CD4-positive, alpha-beta T cell (primary cell): ENCODE data around the gene KCNAB1. TPM values are rescaled to one million over a fixed set of nuclear protein-coding genes. Genes with fewer than 3 reads are reported as not detected.
A peak's percentile ranks its signal among the peaks of the same experiment; 100 is the strongest.

ENCODE experiments used
- ATAC-seq: fragments of 200-7000 bp; cut with Tn5 transposase; one replicate; pipeline ENCODE4 v1.10.0; 2022; ENCODE audit warnings: mild to moderate bottlenecking; ENCODE audit not compliant: poor library complexity
- CTCF ChIA-PET: fragments of 350-600 bp; sonication (Branson Sonifier 250); formaldehyde crosslinking; loops from one replicate; lab custom pipeline; 2021; ENCODE audit warnings: antibody characterized with exemption, inconsistent platforms; lab: Charles Lee
- POLR2A ChIA-PET: fragments of 350-600 bp; sonication (Branson Sonifier 250); formaldehyde crosslinking; loops from one replicate; lab custom pipeline; 2021; ENCODE audit warnings: antibody characterized with exemption, inconsistent platforms; lab: Charles Lee
- DNase-seq, 14 experiments: peaks; one replicate each; pipeline ENCODE4 v3.0.0-alpha.2; 2013 to 2020; ENCODE audit warnings: mixed read lengths in 2 of 14
- H3K27ac ChIP-seq, 2 donors: one replicate each; pipeline versions ENCODE4 v1.5.1 to v1.7.0; 2013; ENCODE audit warnings: low read length in 2 of 2, low read depth in 1 of 2, mild to moderate bottlenecking in 1 of 2
- H3K27me3 ChIP-seq, 2 experiments: 1 replicate in 1 of 2; 2 replicates in 1 of 2; pipeline versions ENCODE4 v1.6.1 to v1.7.0; 2013; ENCODE audit warnings: low read length in 2 of 2, control low read depth in 1 of 2, mild to moderate bottlenecking in 1 of 2, moderate library complexity in 1 of 2; ENCODE audit not compliant: insufficient read depth in 2 of 2, control insufficient read depth in 1 of 2
- H3K36me3 ChIP-seq: one replicate; pipeline ENCODE4 v1.6.1; 2013; ENCODE audit warnings: low read length, control low read depth; ENCODE audit not compliant: insufficient read depth
- H3K4me1 ChIP-seq: one replicate; pipeline ENCODE4 v1.6.1; 2013; ENCODE audit warnings: low read length, control low read depth; ENCODE audit not compliant: insufficient read depth
- H3K4me3 ChIP-seq: one replicate; pipeline ENCODE4 v1.5.1; 2013; ENCODE audit warnings: mild to moderate bottlenecking, low read length, moderate library complexity
- H3K9me3 ChIP-seq, 2 experiments: 1 replicate in 1 of 2; 2 replicates in 1 of 2; pipeline versions ENCODE4 v1.6.1 to v1.7.0; 2013; ENCODE audit warnings: low read length in 2 of 2, mild to moderate bottlenecking in 2 of 2, control low read depth in 1 of 2, moderate library complexity in 1 of 2; ENCODE audit not compliant: control insufficient read depth in 1 of 2, insufficient read depth in 1 of 2
- H3K27ac Mint-ChIP-seq: one replicate; pipeline ENCODE4 v1.8.0; 2020; ENCODE audit warnings: mixed read lengths
- H3K27me3 Mint-ChIP-seq: one replicate; pipeline ENCODE4 v1.8.0; 2021; ENCODE audit warnings: mixed read lengths
- H3K36me3 Mint-ChIP-seq: one replicate; pipeline ENCODE4 v1.8.0; 2021; ENCODE audit warnings: low read depth, mixed read lengths
- H3K4me1 Mint-ChIP-seq: one replicate; pipeline ENCODE4 v1.8.0; 2021; ENCODE audit warnings: low read depth, mixed read lengths
- H3K4me3 Mint-ChIP-seq: one replicate; pipeline ENCODE4 v1.8.0; 2020; ENCODE audit warnings: mild to moderate bottlenecking, mixed read lengths
- H3K9me3 Mint-ChIP-seq: one replicate; pipeline ENCODE4 v1.8.0; 2020; ENCODE audit warnings: mixed read lengths
- CTCF ChIP-seq: fragments of 200-600 bp; IDR thresholded peaks from one replicate; pipeline ENCODE4 v1.8.0; 2022; ENCODE audit warnings: antibody characterized with exemption, mild to moderate bottlenecking
- intact Hi-C, 2 experiments: fragments of 100-400 bp; cut with DNase I in 1 of 2; cut with micrococcal nuclease in 1 of 2; formaldehyde crosslinking; loops; one replicate each; pipeline versions ENCODE4 v1.15.1 to v1.9.0; 2023 to 2025; cut with DNase I, micrococcal nuclease
- total RNA-seq, 174 experiments: library from RNA in 2 of 174; stranded (reverse) in 2 of 174; gene quantifications; one replicate each; pipeline ENCODE4 v1.2.3 and lab custom pipeline; 2021 to 2026

Gene KCNAB1
- total RNA-seq, 2 experiments from 2014 or later: 0.14 TPM; not detected in 1

DNA sequence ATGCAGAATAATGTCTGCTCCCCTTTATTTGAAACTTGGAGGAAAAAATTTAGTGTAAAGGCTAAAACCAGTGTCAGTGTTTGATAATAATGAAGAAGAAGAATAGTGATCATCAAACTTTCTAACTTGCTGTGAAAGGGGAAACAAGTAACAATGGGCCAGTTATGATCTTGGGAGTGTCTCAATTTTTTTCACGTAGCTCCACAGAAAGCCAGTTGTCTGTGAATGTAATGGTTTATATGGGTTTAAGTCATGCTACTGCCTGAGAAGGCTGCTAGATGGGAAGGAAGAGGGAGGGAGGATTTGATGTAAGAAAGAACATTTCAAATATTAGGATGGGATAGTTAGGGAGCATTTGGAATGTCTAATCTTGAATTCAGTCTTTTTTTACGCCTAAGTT lies 455.7 kb downstream of the KCNAB1 start:
- no peaks in the 10 kb centered on the region for H3K36me3 ChIP-seq
- Mint-ChIP-seq H3K9me3 (no peaks in the 10 kb centered on the region), H3K4me3 (no peak overlapping the region), H3K27ac (no peak overlapping the region), H3K4me1 (no peaks in the 10 kb centered on the region), H3K36me3 (no peaks in the 10 kb centered on the region), H3K27me3 (peaks cover 28% of the 10 kb centered on the region)
- DNase-seq (no peak), ATAC-seq (no peak)
- no peaks in the 10 kb centered on the region for H3K4me1 ChIP-seq
- H3K27me3 ChIP-seq: peaks cover 4 to 6% of the 10 kb centered on the region in 2 experiments
- no peaks in the 10 kb centered on the region for H3K9me3 ChIP-seq
- H3K4me3 ChIP-seq: no peak overlapping the region
- CTCF ChIA-PET: no interaction called here
- POLR2A ChIA-PET: interaction anchor here (1.7 kb wide), 1 partner anchor 22 kb away, joined by 5 read pairs; the partner anchor contains the start of gene SSR3
- TF ChIP-seq CTCF: no peak
- intact Hi-C loops: no loop called here
- no peak overlapping the region for H3K27ac ChIP-seq

DNA sequence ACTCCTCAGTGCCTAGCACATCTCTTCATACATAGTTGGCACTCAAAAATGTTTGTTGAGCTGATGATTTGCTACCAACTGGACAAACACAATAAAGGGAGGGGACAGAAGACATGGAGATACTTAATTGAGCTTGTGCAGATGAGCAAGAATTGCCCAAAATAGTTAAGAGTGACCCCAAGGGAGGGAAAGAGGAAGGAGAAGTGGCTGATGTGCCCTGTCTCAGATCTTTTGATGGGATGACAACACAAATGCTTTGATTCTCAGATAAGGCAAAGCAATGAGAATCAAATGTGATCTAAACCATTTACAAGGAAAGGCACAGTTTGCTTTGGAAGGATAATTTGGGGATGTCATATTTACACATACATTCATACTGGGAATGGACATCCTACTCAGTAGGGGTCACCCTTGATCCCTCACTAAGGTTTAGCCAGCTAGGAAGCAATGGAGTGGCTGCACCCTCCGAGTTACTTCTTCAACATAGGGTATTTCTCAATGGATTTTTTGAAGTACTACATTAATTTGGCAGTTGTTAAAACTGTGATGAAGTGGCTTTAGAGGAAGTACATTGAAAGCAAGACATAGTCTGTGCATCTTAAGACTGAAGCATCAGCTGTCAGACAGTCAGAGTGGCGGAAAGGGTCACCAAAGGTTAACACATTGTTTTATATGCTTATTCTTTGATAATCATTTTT lies 456.4 kb downstream of the KCNAB1 start:
- Histone ChIP-seq H3K4me3 (no peak overlapping the region), H3K27me3 (peaks cover 3 to 4% of the 10 kb centered on the region in 2 experiments), H3K9me3 (no peaks in the 10 kb centered on the region), H3K27ac (no peak overlapping the region), H3K36me3 (no peaks in the 10 kb centered on the region), H3K4me1 (no peaks in the 10 kb centered on the region)
- no peaks in the 10 kb centered on the region for H3K9me3 Mint-ChIP-seq
- peaks cover 25% of the 10 kb centered on the region for H3K27me3 Mint-ChIP-seq
- DNase-seq: peak in 1 of 14 experiments; percentile 20
- TF ChIP-seq CTCF: no peak
- no peak overlapping the region for H3K4me3 Mint-ChIP-seq
- no peaks in the 10 kb centered on the region for H3K4me1 Mint-ChIP-seq
- CTCF ChIA-PET: no interaction called here
- ATAC-seq: no peak
- POLR2A ChIA-PET: interaction anchor here (1.7 kb wide), 1 partner anchor 22 kb away, joined by 5 read pairs; the partner anchor contains the start of gene SSR3
- intact Hi-C loops: no loop called here
- no peak overlapping the region for H3K27ac Mint-ChIP-seq
- no peaks in the 10 kb centered on the region for H3K36me3 Mint-ChIP-seq

DNA sequence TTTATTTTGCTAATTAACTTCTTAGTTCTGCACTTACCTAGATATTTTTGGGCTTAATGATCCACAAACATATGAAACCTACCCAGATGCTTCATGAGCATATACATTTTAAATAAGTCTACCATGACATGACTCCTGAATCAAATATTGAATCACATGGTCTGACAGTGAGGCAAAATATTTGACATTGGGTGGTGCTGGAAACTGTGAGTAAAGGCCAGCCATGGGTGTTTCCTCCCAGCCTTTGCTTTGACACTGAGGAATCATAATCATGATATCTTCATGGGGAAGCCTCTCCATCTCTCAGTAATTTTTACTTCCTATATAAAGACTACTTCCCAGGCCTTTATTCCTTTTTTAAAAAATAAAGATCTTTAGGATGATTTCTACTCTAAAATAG lies 457.4 kb downstream of the KCNAB1 start:
- H3K27me3 ChIP-seq: peaks cover 3 to 4% of the 10 kb centered on the region in 2 experiments
- H3K27ac ChIP-seq: no peak overlapping the region
- DNase-seq (peak in 1 of 14 experiments; percentile 31), ATAC-seq (no peak)
- CTCF ChIA-PET: no interaction called here
- H3K4me1 Mint-ChIP-seq: no peaks in the 10 kb centered on the region
- intact Hi-C loops: no loop called here
- no peak overlapping the region for H3K4me3 Mint-ChIP-seq
- H3K4me1 ChIP-seq: no peaks in the 10 kb centered on the region
- no peaks in the 10 kb centered on the region for H3K36me3 ChIP-seq
- H3K9me3 Mint-ChIP-seq: no peaks in the 10 kb centered on the region
- POLR2A ChIA-PET: no interaction called here
- no peak for TF ChIP-seq CTCF
- H3K27me3 Mint-ChIP-seq: peaks cover 19% of the 10 kb centered on the region
- H3K9me3 ChIP-seq: no peaks in the 10 kb centered on the region
- H3K27ac Mint-ChIP-seq: no peak overlapping the region
- no peak overlapping the region for H3K4me3 ChIP-seq
- H3K36me3 Mint-ChIP-seq: no peaks in the 10 kb centered on the region
